Measurements from ENCODE around the gene ERCC3.

GRCh38 chr2:127279781-127280180, 14.2 kb downstream of the ERCC3 start:
- no peak for TF ChIP-seq ATF3 (CRISPR knock-in tag; conservative IDR thresholded peaks at IDR 0.05)
- no peak for TF ChIP-seq CTCF (IDR thresholded peaks at IDR 0.05)
- TF ChIP-seq PREB (CRISPR knock-in tag; IDR thresholded peaks at IDR 0.05; ENCODE audit: borderline replicate concordance) = no peak
- no peak for TF ChIP-seq AFF4 (CRISPR knock-in tag; IDR thresholded peaks at IDR 0.05; ENCODE audit: borderline replicate concordance)
- no peak for TF ChIP-seq USF2 (CRISPR knock-in tag; IDR thresholded peaks at IDR 0.05)
- no peak for TF ChIP-seq PRDM15 (CRISPR knock-in tag; IDR thresholded peaks at IDR 0.05)
- no peak for TF ChIP-seq E2F1 (CRISPR knock-in tag; IDR thresholded peaks at IDR 0.05)
- no peak for TF ChIP-seq NFYB (CRISPR knock-in tag; conservative IDR thresholded peaks at IDR 0.05; ENCODE audit: low read depth)
- no peak for TF ChIP-seq IRF2 (CRISPR knock-in tag; IDR thresholded peaks at IDR 0.05; ENCODE audit: borderline replicate concordance, low read depth)
- no peak for TF ChIP-seq ZNF232 (CRISPR knock-in tag; IDR thresholded peaks at IDR 0.05)
- TF ChIP-seq ZNF423 (CRISPR knock-in tag; IDR thresholded peaks at IDR 0.05) = no peak
- TF ChIP-seq USF1 (CRISPR knock-in tag; IDR thresholded peaks at IDR 0.05) = no peak
- TF ChIP-seq RELA (CRISPR knock-in tag; IDR thresholded peaks at IDR 0.05; ENCODE audit: borderline replicate concordance) = no peak
